Transverse colon (tissue), 1 donor: ENCODE results near the gene VPS35L.

ENCODE experiments used
- EP300 ChIP-seq: sonication (generic); formaldehyde crosslinking; IDR thresholded peaks from one replicate; pipeline ENCODE4 v1.6.1; 2017; ENCODE audit warnings: antibody characterized with exemption, low read depth
- POLR2A ChIP-seq: fragments of 450-650 bp; IDR thresholded peaks from one replicate; pipeline ENCODE4 v1.6.1; 2016; ENCODE audit warnings: antibody characterized with exemption, mild to moderate bottlenecking, moderate library complexity

DNA sequence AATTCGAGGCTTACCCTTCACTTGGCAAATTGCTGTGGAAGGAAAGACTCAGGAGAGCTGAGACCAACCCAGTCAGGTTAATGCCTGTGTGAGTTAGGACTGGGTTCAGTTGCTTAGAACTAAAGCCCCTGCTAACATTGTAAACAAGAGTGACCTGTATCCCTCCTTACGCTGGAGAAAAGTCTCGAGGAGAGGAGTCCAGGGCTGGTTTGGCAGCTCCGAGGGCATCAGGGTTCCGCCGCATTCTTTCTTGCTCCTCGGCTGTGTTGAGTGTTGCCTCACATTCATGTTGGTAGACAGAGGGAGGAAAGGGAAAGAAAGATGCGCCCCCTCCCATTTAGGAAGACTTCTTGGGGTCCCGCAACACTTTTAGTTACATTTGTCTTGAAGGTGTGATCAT is 18.5 kb downstream of the VPS35L start:
- TF ChIP-seq EP300 (no peak), POLR2A (no peak)
